ENCODE measurements around the gene CADPS.

Gene CADPS

DNA sequence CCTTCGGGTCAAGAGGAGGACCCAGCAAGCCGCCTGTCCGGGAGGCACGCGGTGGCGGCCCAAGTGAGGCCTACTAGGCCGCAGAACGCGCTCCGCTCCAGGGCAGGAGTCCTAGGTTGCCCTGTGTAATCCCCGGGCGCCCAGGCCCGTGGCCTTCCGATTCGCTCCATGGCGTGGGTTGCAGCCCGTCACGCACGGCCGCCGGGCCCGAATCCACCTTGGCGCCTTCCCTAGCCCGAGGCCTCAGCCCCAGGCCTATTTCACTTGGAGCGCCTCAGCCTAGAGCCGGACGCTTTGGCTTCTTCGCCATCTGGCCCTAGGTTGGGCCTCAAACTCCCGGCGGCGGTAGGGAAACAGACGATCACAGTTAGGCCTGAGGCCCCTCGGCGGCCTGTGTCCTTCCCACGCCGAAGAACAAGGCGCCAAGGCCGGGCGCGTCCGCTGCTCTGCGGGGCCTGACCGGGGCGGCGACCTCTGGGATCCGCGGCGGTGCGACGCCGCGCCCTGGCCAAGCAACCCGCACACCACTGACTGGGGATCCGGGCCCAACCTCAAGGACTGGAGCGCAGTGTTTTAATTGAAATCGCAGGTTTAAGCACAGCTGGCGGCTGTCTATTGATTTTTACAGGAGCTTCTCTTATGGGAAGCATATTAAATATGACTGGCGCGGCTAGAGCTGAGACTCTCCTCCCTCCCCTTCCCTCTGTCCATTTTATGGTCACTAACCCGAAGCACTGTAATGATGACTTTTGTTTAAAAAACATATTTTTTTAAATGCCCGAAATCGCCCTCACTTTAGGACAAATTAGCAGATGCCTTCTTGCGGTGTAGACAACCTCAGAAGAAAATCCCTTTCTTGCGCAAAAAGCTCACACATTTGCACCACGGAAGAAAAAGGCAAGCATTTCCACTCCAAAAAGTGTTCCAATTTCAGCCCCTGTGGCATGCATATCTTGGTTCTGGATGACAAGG, 498.0 kb downstream of the CADPS start:
- TF ChIP-seq, protein P1, sequence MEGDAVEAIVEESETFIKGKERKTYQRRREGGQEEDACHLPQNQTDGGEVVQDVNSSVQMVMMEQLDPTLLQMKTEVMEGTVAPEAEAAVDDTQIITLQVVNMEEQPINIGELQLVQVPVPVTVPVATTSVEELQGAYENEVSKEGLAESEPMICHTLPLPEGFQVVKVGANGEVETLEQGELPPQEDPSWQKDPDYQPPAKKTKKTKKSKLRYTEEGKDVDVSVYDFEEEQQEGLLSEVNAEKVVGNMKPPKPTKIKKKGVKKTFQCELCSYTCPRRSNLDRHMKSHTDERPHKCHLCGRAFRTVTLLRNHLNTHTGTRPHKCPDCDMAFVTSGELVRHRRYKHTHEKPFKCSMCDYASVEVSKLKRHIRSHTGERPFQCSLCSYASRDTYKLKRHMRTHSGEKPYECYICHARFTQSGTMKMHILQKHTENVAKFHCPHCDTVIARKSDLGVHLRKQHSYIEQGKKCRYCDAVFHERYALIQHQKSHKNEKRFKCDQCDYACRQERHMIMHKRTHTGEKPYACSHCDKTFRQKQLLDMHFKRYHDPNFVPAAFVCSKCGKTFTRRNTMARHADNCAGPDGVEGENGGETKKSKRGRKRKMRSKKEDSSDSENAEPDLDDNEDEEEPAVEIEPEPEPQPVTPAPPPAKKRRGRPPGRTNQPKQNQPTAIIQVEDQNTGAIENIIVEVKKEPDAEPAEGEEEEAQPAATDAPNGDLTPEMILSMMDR (IDR thresholded peaks at IDR 0.05), result no peak
- Mint-ChIP-seq H3K36me3 (ENCODE audit: low read depth) (no peaks in the 10 kb centered on the region), H3K27ac (no peak overlapping the region), H3K27me3 (ENCODE audit: low read depth, poor library complexity) (peaks cover 100% of the 10 kb centered on the region), H3K4me1 (peaks cover 12% of the 10 kb centered on the region), H3K4me3 (no peak overlapping the region), H3K9me3 (peaks cover 4% of the 10 kb centered on the region)
- DNase-seq, result no peak

DNA sequence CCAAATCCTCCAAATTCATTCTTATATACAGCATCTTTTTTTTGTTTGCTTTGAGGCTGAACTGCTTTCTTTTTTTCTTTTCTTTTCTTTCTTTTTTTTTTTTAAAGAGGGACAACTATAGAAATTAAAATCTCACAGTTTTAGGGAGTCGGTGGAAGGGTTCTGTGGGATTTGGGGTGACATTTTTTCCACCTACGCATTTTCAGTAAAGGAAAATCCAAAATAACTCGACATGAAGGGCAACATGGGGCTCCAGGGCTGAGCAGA, 498.8 kb downstream of the CADPS start:
- H3K4me3 Mint-ChIP-seq, result no peak overlapping the region
- H3K4me1 Mint-ChIP-seq, result peaks cover 13% of the 10 kb centered on the region
- peaks cover 100% of the 10 kb centered on the region for H3K27me3 Mint-ChIP-seq (ENCODE audit: low read depth, poor library complexity)
- H3K36me3 Mint-ChIP-seq (ENCODE audit: low read depth), result no peaks in the 10 kb centered on the region
- H3K9me3 Mint-ChIP-seq, result no peaks in the 10 kb centered on the region
- no peak overlapping the region for H3K27ac Mint-ChIP-seq
- DNase-seq, result no peak
- TF ChIP-seq, protein P1 (IDR thresholded peaks at IDR 0.05), result no peak

DNA sequence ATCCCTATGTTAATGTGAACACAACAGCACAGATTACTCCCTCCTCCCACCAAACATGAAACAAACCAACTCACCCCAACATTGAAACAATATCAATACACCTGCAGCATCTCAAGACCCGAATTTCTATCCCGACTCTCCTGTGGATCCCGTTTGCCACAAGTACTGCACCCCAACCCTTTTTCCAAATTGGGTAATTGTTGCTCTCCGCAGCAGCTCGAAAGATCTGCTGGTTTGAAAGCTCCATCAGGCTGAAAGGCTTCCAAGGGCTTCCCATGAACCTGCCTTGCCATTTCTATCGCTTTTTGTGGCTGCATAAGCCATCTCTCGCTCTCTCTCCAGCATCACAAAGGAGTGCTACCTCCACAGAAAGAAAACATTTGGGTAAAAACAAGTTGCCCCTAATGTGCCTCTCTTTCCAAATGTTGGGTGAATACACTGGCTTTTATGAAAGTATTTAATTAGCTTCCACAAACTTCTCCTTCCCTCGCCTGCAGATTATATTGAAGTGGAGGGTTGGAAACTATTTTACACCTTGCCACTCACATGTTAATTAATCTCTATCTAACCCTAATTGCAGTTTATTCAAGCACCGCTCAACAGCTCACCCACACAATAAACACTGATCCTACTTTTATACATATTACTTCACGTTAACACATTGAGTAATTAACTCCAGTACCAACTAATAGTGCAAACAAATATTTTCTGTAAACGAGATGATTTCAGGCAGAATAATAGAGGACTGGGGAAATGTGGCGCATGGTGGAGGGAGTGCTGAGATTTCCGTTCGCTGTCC, 499.4 kb downstream of the CADPS start:
- Mint-ChIP-seq H3K27ac (no peak overlapping the region), H3K9me3 (no peaks in the 10 kb centered on the region), H3K36me3 (ENCODE audit: low read depth) (no peaks in the 10 kb centered on the region), H3K4me1 (peaks cover 18% of the 10 kb centered on the region), H3K4me3 (no peak overlapping the region), H3K27me3 (ENCODE audit: low read depth, poor library complexity) (peaks cover 100% of the 10 kb centered on the region)
- TF ChIP-seq, protein P1 (IDR thresholded peaks at IDR 0.05), result no peak
- DNase-seq, result no peak

DNA sequence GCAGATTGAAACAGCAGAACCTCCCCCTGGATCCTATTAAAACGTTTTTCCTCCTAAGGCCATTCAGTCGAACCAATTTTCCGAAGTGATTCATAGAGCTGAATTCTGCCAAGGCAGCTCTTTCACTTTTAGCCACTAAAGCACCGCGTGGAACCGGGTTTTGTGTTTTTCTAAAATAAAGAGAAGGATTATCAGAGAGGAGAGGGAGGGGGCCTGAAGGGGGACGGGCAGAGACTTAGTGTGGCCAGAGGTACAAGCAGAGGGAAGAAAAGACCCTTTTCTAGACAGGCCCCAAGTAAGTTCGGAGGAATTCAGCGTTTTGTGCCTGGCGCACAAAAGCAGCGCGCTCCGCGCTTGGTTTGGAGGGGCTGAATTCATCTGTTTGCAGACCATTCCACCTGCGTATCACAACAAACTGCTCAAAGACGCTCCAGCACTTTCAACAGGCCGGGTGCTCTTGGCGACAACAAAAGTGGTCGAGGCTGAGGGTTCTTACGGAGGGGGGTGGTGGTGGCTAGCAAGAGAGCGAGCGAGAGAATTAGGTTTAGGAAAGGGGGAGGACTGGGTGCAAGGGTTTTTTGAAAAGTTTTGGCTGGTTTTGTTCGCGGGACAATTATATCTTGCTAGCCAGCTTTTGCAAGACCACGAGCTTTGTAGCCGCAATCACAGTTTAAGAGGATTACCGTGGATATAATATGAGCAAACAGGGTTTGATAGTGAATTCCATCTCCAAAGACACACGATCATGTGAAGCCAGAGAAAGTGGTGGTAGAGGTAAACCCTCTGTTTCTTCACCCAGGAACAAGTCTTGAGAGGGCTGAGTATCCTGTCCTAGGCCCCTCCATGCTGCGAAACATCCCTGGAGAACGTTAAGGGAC, 500.6 kb downstream of the CADPS start:
- H3K9me3 Mint-ChIP-seq, result no peaks in the 10 kb centered on the region
- TF ChIP-seq, protein P1 (IDR thresholded peaks at IDR 0.05), result no peak
- no peak for DNase-seq
- H3K27ac Mint-ChIP-seq, result no peak overlapping the region
- no peak overlapping the region for H3K4me3 Mint-ChIP-seq
- no peaks in the 10 kb centered on the region for H3K36me3 Mint-ChIP-seq (ENCODE audit: low read depth)
- H3K27me3 Mint-ChIP-seq (ENCODE audit: low read depth, poor library complexity), result peaks cover 100% of the 10 kb centered on the region
- H3K4me1 Mint-ChIP-seq, result peaks cover 29% of the 10 kb centered on the region

DNA sequence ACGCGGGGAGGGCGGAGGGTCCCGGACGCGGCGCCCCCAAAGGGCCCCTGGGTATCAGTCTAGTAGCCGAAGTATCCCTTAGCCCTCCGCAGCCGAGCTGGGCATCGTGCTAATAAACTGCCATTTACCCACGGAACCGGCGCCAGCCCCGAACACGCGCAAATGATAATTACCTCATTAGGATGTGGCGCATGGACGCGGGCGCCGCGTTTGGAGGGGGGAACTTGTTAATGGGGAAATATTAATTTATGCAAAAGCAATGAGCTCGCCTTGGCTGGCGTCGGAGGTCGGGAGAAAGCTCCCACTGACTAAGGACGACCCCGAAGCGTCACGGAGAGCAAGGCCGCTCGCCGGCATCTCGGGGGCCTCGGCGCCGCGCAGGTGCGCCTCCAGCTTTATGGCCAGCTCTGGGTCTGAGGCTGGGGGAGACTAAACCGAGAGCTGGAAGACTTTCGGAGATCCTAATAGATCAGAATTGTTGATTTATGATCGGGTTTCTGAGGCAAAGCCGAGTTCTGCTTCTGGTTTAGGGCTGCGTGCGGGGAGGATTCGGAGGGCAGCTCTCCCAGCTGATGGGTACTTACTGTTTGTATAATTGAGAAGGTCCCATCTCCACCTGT, 501.4 kb downstream of the CADPS start:
- no peak overlapping the region for H3K27ac Mint-ChIP-seq
- TF ChIP-seq, protein P1 (IDR thresholded peaks at IDR 0.05), result no peak
- H3K36me3 Mint-ChIP-seq (ENCODE audit: low read depth), result no peaks in the 10 kb centered on the region
- H3K9me3 Mint-ChIP-seq, result no peaks in the 10 kb centered on the region
- peaks cover 100% of the 10 kb centered on the region for H3K27me3 Mint-ChIP-seq (ENCODE audit: low read depth, poor library complexity)
- peaks cover 24% of the 10 kb centered on the region for H3K4me1 Mint-ChIP-seq
- no peak for DNase-seq
- H3K4me3 Mint-ChIP-seq, result no peak overlapping the region
